PC-9 (cell line): ENCODE measurements around the gene TCAF1. TPM values are rescaled to one million over a fixed set of nuclear protein-coding genes. Genes with fewer than 3 reads are reported as not detected.
A peak's percentile ranks its signal among the peaks of the same experiment; 100 is the strongest.

Source experiments
- BruUV-seq: library from RNA; stranded (reverse); fragments of 400-500 nt; replicated peaks from 2 replicates; lab custom pipeline; 2021; lab: Mats Ljungman, UMichigan
- CTCF ChIA-PET: fragments of 300-600 bp; sonication (Branson Sonifier 250); formaldehyde crosslinking; loops from one replicate; lab custom pipeline; 2022; ENCODE audit warnings: antibody characterized with exemption; lab: Charles Lee
- POLR2A ChIA-PET: fragments of 300-600 bp; sonication (Branson Sonifier 250); formaldehyde crosslinking; loops from one replicate; lab custom pipeline; 2022; ENCODE audit warnings: antibody characterized with exemption; ENCODE audit not compliant: unreplicated experiment; lab: Charles Lee
- DNase-seq, 2 experiments: peaks; one replicate each; pipeline versions ENCODE4 v3.0.0 to v3.0.0-alpha.2; 2015 to 2022; ENCODE audit warnings: mixed read lengths in 1 of 2
- H2AFZ ChIP-seq: fragments of 200-600 bp; sonication (generic); 2 replicates; pipeline ENCODE4 v1.8.1; 2017; ENCODE audit warnings: antibody characterized with exemption
- H3F3A ChIP-seq: fragments of 200-600 bp; sonication (generic); 2 replicates; pipeline ENCODE4 v1.8.1; 2017; ENCODE audit warnings: antibody characterized with exemption, mild to moderate bottlenecking, low read depth; ENCODE audit not compliant: insufficient read depth
- H3K27ac ChIP-seq: fragments of 200-600 bp; sonication (generic); 2 replicates; pipeline ENCODE4 v1.6.1; 2016; ENCODE audit warnings: mixed run types
- H3K27me3 ChIP-seq: fragments of 200-600 bp; sonication (generic); 2 replicates; pipeline ENCODE4 v1.6.1; 2016; ENCODE audit warnings: low read depth, mixed run types; ENCODE audit not compliant: insufficient read depth
- H3K36me3 ChIP-seq: fragments of 200-600 bp; sonication (generic); 2 replicates; pipeline ENCODE4 v1.6.1; 2016; ENCODE audit warnings: low read depth, mixed run types
- H3K4me1 ChIP-seq: fragments of 200-600 bp; sonication (generic); replicated peaks from 2 replicates; pipeline ENCODE4 v1.6.1; 2016; ENCODE audit warnings: mixed run types; ENCODE audit not compliant: insufficient read depth
- H3K4me2 ChIP-seq: fragments of 200-600 bp; sonication (generic); 2 replicates; pipeline ENCODE4 v1.6.1; 2017; ENCODE audit warnings: mixed run types
- H3K4me3 ChIP-seq: fragments of 200-600 bp; sonication (generic); 2 replicates; pipeline ENCODE4 v1.6.1; 2016; ENCODE audit warnings: mixed run types
- H3K79me2 ChIP-seq: fragments of 200-600 bp; sonication (generic); 2 replicates; pipeline ENCODE4 v1.6.1; 2017; ENCODE audit warnings: low read depth, mixed run types
- H3K9me2 ChIP-seq: fragments of 200-600 bp; sonication (generic); 2 replicates; pipeline ENCODE4 v1.8.1; 2017; ENCODE audit warnings: mild to moderate bottlenecking; ENCODE audit not compliant: insufficient read depth
- H3K9me3 ChIP-seq: fragments of 200-600 bp; sonication (generic); 2 replicates; pipeline ENCODE4 v1.8.1; 2016; ENCODE audit warnings: low read depth; ENCODE audit not compliant: insufficient read depth
- H4K20me1 ChIP-seq: fragments of 200-600 bp; sonication (generic); 2 replicates; pipeline ENCODE4 v1.8.1; 2017; ENCODE audit not compliant: insufficient read depth
- CTCF ChIP-seq: fragments of 200-600 bp; sonication (generic); conservative IDR thresholded peaks from 2 replicates; pipeline ENCODE4 v1.6.1; 2017; ENCODE audit warnings: mixed run types, antibody characterized with exemption, mild to moderate bottlenecking, moderate library complexity
- EZH2 ChIP-seq: fragments of 200-600 bp; sonication (generic); IDR thresholded peaks from 2 replicates; pipeline ENCODE4 v1.8.0; 2017; ENCODE audit warnings: antibody characterized with exemption, low read depth
- intact Hi-C: fragments of 100-400 bp; cut with micrococcal nuclease; formaldehyde crosslinking; loops from one replicate; pipeline ENCODE4 v1.10.0; 2022; ENCODE audit not compliant: unreplicated experiment
- total RNA-seq: library from RNA; stranded (reverse); gene quantifications from 2 replicates; pipeline ENCODE4 v1.2.3, GENCODE V29; 2021

TCAF1 gene
- total RNA-seq, 1 experiment from 2014 or later = 44.6 TPM

GRCh38 chr7:143910473-143911248 is 8.7 kb upstream of the TCAF1 start:
- no TSS peak for BruUV-seq
- H4K20me1 ChIP-seq = no peaks in the 10 kb centered on the region
- H3F3A ChIP-seq = no peaks in the 10 kb centered on the region
- DNase-seq = no peak
- POLR2A ChIA-PET = no interaction called here
- CTCF ChIA-PET = no interaction called here
- 0 out of 2 replicates have a peak overlapping the region, but pooled peaks have one; percentile 9 for H2AFZ ChIP-seq
- no peak overlapping the region for H3K4me2 ChIP-seq
- H3K27me3 ChIP-seq = no peaks in the 10 kb centered on the region
- H3K4me1 ChIP-seq = no peaks in the 10 kb centered on the region
- TF ChIP-seq EZH2 (no peak), CTCF (no peak)
- H3K27ac ChIP-seq = no peak overlapping the region
- intact Hi-C loops = no loop called here
- no peaks in the 10 kb centered on the region for H3K9me3 ChIP-seq
- H3K79me2 ChIP-seq = no peaks in the 10 kb centered on the region
- H3K9me2 ChIP-seq = no peaks in the 10 kb centered on the region
- H3K36me3 ChIP-seq = no peaks in the 10 kb centered on the region
- H3K4me3 ChIP-seq = no peak overlapping the region

DNA sequence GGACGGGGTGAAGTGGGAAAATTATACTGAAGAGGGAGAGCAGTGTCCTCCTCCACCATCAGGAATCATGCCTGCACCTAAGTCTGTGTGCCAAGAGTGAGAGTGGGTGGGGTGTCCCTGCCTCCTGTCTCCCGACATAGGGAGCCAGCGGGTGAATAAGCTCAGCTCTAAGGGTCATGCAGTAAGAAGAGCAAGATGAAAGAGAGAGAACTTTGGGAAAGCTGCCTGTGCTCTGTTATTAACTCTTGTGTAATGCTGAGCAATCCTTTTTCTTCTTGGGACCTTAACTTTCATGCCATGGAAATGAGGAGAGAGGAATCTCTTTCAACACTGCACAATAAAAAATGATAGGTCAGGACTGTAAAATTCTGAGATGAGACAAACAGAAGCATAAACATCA is 7.9 kb upstream of the TCAF1 start:
- no TSS peak for BruUV-seq
- ChIA-PET POLR2A (no interaction called here), CTCF (no interaction called here)
- intact Hi-C loops = no loop called here
- Histone ChIP-seq H3K4me1 (no peaks in the 10 kb centered on the region), H3K9me2 (no peaks in the 10 kb centered on the region), H3K36me3 (no peaks in the 10 kb centered on the region), H3K27ac (no peak overlapping the region), H3K4me3 (no peak overlapping the region), H4K20me1 (no peaks in the 10 kb centered on the region), H3K27me3 (no peaks in the 10 kb centered on the region), H3K9me3 (no peaks in the 10 kb centered on the region), H2AFZ (no peak overlapping the region), H3K4me2 (no peak overlapping the region), H3K79me2 (no peaks in the 10 kb centered on the region), H3F3A (no peaks in the 10 kb centered on the region)
- TF ChIP-seq EZH2 (no peak), CTCF (no peak)
- DNase-seq = no peak

DNA sequence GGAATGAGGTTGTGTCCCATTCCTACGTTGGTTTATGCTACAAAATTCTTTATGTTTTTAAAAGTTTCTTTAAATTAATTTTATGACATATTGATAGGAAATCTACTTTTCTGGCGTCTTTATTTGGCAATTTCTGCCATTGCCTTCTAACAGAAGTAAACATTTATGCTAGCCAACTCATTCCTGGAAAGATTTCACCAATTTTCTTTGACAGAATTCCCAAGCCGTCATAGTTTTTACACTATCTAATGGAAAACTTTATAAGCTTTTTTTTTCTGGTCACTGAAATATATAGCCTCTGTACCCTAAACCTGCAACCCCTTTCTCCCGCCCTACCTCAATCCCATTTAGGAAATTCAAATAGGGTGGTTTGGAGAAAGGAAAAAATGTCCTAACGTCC is 6.1 kb upstream of the TCAF1 start:
- no peaks in the 10 kb centered on the region for H3K27me3 ChIP-seq
- no peaks in the 10 kb centered on the region for H3K4me1 ChIP-seq
- no peaks in the 10 kb centered on the region for H4K20me1 ChIP-seq
- intact Hi-C loops = no loop called here
- BruUV-seq = no TSS peak
- no peaks in the 10 kb centered on the region for H3K9me3 ChIP-seq
- no peak overlapping the region for H3K4me3 ChIP-seq
- no peak for TF ChIP-seq EZH2
- no peak for TF ChIP-seq CTCF
- H3F3A ChIP-seq = no peaks in the 10 kb centered on the region
- H3K4me2 ChIP-seq = no peak overlapping the region
- no peaks in the 10 kb centered on the region for H3K9me2 ChIP-seq
- ChIA-PET POLR2A (no interaction called here), CTCF (interaction anchor here (0.7 kb wide), 1 partner anchor 101 kb away, joined by 4 read pairs; no protein-coding TSS in a partner anchor)
- no peak for DNase-seq
- no peaks in the 10 kb centered on the region for H3K36me3 ChIP-seq
- H2AFZ ChIP-seq = no peak overlapping the region
- H3K79me2 ChIP-seq = no peaks in the 10 kb centered on the region
- H3K27ac ChIP-seq = no peak overlapping the region
